ENCODE measurements around the gene FBRS.

GRCh38 chr16:30628628-30629540, 29.3 kb upstream of the FBRS start:
- TF ChIP-seq CTCF (IDR thresholded peaks at IDR 0.05): peak; percentile 91
- TF ChIP-seq USF1 (IDR thresholded peaks at IDR 0.05; ENCODE audit: borderline replicate concordance, low read depth): no peak
- TF ChIP-seq SMC3 (IDR thresholded peaks at IDR 0.05; ENCODE audit: low read depth, low read length): peak; percentile 88
- TF ChIP-seq FOSL2 (IDR thresholded peaks at IDR 0.05; ENCODE audit: borderline replicate concordance, low read depth): no peak

All from SK-N-SH (cell line).